ENCODE data around the gene CD99.
"Not testable (repeated sequence)": the region's sequence is repeated elsewhere in the genome, so short reads cannot be mapped to it uniquely, and the experiment has no call there.

CD99 gene

GRCh38 chrX:2732649-2733048 is 41.6 kb downstream of the CD99 start:
- DNase-seq: no peak

DNA sequence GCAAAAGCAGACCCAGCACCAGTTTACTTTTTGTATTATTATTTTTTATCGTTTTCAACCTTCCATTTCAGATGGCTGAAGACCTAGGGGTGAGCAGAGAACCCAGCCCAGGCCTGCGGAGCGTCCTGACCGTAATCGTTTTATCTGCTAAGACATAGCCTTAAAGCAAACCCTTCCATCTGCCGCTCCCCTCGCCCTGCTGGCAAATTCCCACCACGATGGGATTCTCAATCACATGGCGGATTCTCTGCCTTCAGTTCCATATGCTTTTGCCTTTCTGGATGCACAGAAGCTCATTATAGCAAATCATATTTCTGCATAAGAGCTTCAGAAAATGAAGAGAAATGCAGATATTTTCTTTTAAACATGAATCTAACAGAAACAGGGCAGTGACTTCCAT is 42.2 kb downstream of the CD99 start:
- DNase-seq: no peak

- DNase-seq: no peak
Measured at GRCh38 chrX:2735270-2735669, 44.2 kb downstream of the CD99 start.

DNA sequence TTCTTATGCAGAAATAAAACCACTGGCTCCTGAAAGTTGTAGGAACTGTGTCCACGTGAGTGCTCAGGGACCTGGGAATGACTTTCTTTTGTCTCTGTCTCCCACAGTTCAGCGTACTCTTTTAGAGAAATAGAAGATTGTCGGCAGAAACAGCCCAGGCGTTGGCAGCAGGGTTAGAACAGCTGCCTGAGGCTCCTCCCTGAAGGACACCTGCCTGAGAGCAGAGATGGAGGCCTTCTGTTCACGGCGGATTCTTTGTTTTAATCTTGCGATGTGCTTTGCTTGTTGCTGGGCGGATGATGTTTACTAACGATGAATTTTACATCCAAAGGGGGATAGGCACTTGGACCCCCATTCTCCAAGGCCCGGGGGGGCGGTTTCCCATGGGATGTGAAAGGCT is 49.6 kb downstream of the CD99 start:
- no peak for DNase-seq

DNA sequence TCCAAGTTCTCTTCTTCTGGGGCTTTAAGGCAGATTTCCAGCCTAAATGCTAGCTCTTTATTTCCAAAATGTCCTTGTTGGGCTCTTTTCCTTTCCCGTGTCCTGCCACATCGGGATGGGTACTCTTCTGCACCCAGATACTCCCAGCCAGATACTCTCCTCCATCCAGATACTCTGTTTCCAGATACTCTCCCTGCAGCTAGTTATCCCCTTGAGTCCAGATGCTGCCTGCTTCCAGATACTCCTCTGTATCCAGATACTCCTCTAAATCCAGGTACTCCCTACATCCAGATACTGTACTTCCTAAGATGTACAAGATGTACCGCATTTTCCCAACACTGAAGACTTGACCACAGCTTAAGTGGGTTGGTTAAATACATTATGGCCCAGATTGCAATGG is 50.3 kb downstream of the CD99 start:
- DNase-seq: no peak

- DNase-seq: not testable (repeated sequence)
Measured at GRCh38 chrX:2746250-2746649, 55.2 kb downstream of the CD99 start.

DNA sequence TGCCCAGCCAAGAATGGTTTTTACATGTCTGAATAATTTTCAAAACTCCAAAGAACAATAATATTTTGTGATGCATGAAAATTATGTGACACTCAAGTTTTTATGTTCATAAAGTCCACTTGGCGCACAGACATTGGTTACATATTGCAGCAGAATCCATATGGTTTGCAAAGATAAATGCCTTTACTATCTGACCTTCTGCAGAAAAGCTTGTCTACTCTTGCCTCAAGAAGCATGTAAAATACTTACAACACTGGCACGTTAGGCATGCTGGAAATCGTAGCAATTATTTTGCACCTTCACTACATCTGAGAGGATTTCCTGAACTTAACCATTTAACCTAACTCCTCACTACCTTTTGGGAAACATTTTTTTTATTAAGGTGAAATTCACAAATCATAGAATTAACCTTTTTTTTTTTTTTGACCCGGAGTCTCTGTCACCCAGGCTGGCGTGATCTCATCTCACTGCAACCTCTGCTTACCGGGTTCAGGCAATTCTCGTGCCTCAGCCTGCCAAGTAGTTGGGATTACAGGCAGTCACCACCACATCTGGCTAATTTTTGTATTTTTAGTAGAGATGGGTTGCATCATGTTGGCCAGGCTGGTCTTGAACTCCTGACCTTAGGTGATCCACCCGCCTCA is 57.2 kb downstream of the CD99 start:
- DNase-seq: no peak

DNA sequence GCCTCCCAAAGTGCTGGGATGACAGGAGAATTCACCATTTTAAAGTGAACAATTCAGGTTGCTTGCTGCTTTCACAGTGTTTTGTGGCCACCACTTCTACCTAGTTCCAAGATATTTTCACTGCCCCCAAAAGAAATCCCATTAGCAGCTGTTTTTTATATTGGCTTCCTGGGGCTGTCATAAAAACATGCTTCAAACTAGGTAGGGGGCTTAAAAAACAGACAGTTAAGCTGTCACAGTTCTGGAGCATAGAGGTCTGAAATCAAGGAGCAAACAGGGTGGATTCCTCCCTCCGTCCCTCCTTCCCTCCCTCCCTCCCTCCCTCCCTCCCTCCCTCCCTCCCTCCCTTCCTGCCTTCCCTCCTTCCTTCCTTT is 57.7 kb downstream of the CD99 start:
- DNase-seq: no peak

- no peak for DNase-seq
Measured at GRCh38 chrX:2751291-2751690, 60.2 kb downstream of the CD99 start.

DNA sequence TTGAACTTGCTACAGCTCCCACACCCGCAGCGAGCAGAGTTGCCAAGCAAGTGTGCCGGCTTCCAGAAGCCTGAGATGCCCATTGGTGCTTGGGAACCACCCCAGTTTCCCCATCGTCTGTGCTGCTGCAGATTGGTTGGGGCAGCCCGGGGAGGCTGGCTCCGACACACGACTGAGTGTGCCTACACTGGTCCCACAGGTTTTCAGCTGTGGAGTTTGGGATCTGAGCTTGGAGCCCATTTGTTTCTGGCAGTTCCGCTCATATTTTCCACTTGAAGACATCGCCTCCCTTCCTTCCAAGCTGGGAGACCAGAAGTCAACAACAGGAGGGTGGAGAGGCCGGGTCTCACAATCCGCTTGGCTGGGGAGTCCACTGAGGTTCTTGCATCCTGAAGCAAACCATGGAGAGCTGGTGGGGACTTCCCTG is 60.8 kb downstream of the CD99 start, which contains the start of gene XG:
Gene XG, plus strand, starts transcription at position 167 of the 427 bp plus-strand sequence. Its CDS starts 235 bp downstream, at position 402.
- not testable (repeated sequence) for DNase-seq

GRCh38 chrX:2752441-2752840 is 61.3 kb downstream of the CD99 start:
- DNase-seq: not testable (repeated sequence)

DNA sequence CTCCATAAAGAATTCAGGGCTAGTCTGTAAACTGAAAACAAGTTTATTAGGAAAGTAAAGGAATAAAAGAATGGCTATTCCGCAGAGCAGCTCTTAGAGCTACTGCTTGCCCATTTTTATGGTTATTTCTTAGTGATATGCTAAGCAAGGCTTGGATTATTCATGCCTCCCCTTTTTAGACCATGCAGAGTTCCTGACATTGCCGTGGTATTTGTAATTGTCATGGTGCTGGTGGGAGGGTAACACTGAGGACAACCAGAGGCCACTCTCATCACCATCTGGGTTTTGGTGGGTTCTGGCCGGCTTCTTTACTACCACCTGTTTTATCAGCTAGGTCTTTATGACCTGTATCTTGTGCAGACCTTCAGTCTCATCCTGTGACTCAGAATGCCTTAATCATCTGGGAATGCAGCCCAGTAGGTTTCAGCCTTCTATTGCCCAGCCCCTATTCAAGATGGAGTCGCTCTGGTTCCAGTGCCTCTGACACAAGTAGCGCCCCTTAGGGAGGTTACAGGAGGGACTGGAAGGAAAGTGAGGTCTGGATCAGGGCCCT is 64.1 kb downstream of the CD99 start:
- DNase-seq: not testable (repeated sequence)

- DNase-seq: no peak
Measured at GRCh38 chrX:2756548-2756947, 65.5 kb downstream of the CD99 start.

DNA sequence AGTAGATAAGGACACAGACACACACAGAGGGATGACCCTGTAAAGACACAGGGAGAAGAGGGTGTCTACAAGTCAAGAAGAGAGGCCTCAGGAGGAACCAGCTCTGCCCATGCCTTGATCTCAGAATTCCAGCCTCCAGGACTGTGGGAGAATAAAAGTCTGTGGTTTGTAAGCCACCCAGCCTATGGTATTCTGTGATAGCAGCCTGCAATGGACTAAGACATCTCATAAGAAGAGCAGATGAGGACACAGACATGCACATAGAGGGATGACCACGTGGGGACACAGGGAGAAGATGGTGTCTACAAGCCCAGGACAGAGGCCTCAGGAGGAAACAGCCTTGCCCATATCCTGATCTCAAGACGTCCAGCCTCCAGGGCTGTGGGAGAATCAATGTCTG is 70.2 kb downstream of the CD99 start:
- DNase-seq: no peak

DNA sequence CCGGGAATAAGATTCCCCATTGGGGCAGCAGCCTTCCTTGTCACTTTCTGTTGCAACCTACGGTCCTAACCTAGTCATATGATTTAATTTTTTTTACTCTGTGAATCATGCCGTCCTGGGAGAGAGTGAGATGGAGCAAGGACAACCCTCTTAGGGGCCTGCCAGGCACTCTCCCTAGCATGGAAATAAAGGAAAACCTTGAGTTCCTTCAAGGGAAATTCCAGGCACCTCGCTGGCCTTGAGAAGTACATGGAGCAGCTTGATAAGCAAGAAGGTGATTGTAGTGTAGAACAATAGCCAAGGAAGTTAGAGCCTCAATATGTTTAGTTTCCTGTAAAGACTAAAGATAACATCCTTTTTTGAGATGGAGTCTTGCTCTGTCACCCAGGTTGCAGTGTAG is 71.6 kb downstream of the CD99 start:
- not testable (repeated sequence) for DNase-seq

- not testable (repeated sequence) for DNase-seq
Measured at GRCh38 chrX:2764766-2765548, 73.9 kb downstream of the CD99 start.

DNA sequence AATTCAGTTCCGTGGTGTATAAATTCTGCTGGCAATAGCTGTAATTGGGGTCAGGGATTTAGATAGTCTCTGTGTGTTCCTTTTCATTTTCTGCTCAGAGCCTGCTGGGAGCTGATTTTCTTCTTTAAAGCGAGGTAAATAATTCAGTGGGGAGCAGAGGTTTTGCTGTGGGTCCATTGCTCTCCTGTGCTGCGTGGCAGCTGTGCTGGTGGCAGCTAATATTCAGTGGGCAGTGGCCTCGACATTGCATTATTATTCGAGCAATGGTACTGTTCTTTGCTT is 74.4 kb downstream of the CD99 start:
- DNase-seq: no peak

GRCh38 chrX:2766906-2767305 is 75.8 kb downstream of the CD99 start:
- no peak for DNase-seq

- no peak for DNase-seq
Measured at GRCh38 chrX:2767631-2768455, 76.7 kb downstream of the CD99 start.

- DNase-seq: no peak
Measured at GRCh38 chrX:2769615-2770014, 78.5 kb downstream of the CD99 start.

DNA sequence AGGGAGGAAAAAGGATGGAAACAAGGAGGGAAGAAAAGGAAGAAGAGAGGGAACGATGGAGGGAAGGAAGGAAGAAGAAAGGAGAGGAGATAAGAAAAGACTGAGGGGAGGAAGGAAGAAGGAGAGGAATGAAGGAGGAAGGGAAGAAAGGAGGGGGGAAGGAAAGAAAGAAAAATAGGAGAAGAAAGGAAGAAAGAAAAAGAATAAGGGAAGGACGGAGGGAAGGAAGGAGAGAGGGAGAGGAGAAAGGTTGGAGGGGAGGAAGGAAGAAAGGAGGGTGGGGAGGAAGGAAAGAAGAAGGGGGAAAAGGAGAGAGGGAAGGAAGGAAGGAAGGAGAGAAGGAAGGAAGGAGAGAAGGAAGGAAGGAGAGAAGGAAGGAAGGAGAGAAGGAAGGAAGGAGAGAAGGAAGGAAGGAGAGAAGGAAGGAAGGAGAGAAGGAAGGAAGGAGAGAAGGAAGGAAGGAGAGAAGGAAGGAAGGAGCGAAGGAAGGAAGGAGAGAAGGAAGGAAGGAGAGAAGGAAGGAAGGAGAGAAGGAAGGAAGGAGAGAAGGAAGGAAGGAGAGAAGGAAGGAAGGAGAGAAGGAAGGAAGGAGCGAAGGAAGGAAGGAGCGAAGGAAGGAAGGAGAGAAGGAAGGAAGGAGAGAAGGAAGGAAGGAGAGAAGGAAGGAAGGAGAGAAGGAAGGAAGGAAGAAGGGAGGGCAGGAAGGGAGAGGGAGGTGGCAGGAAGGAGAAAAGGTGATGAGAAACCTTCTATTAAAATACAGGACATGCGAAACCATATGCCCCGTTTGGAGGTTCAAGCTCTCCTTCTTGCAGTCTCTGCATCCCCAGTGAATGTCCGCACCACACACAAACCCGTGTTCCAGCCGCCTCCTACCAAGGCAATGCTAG is 82.3 kb downstream of the CD99 start:
- DNase-seq: not testable (repeated sequence)

DNA sequence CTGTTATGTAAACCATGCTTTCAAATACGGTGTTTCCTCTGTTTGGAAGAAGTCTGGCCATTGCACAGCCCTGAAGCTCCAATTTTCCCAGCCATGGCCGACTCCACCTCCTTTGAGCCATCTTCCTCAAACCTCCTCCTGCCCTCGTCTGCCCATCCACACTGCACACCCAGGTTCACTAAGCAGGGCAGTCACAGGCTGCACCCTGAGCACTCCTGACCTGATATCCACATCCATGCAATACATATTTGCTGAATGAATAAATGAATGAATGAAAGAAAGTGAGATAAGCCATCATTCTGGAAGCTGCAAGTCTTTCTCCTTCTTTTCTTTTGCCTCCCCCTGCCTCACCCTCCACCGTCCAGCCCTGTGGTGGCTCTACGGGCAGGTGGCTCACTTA is 83.0 kb downstream of the CD99 start:
- no peak for DNase-seq
